GM18502 (cell line): ENCODE measurements around the gene HAVCR2.
A peak's percentile ranks its signal among the peaks of the same experiment; 100 is the strongest.

ENCODE experiments used
- ATAC-seq: cut with Tn5 transposase; IDR thresholded peaks from one replicate; pipeline ENCODE4 v1.9.1; 2021; ENCODE audit warnings: mild to moderate bottlenecking; ENCODE audit not compliant: unreplicated experiment, poor library complexity

The HAVCR2 gene

GRCh38 chr5:157108976-157109375 lies at the start of gene HAVCR2:
TSS of gene HAVCR2 (minus strand) at chr5:157109044. CDS start at chr5:157108983, 61 bp downstream.
- ATAC-seq: peak; percentile 88

- no peak for ATAC-seq
Observed at GRCh38 chr5:157157293-157157891, 48.5 kb upstream of the HAVCR2 start.

DNA sequence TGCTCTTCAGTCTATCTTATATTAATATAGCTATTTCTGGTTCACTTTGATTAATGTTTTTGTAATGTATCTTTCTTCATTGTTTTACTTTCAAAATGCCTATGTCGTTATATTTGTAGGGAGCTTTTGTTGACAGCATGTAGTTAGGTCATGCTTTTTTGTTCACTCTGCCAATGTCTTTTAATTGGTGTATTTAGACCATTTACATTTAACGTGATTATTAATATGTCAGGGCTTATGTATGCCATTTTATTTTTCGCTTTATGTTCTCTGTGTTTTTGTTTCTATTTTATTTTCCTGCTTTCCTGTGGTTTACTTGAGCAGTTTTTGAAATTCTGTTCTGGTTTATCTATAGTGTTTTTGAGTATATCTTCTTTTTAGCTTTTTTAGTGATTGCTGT lies 46.5 kb upstream of the HAVCR2 start:
- ATAC-seq: no peak

- ATAC-seq: no peak
Observed at GRCh38 chr5:157150995-157151394, 42.2 kb upstream of the HAVCR2 start.

DNA sequence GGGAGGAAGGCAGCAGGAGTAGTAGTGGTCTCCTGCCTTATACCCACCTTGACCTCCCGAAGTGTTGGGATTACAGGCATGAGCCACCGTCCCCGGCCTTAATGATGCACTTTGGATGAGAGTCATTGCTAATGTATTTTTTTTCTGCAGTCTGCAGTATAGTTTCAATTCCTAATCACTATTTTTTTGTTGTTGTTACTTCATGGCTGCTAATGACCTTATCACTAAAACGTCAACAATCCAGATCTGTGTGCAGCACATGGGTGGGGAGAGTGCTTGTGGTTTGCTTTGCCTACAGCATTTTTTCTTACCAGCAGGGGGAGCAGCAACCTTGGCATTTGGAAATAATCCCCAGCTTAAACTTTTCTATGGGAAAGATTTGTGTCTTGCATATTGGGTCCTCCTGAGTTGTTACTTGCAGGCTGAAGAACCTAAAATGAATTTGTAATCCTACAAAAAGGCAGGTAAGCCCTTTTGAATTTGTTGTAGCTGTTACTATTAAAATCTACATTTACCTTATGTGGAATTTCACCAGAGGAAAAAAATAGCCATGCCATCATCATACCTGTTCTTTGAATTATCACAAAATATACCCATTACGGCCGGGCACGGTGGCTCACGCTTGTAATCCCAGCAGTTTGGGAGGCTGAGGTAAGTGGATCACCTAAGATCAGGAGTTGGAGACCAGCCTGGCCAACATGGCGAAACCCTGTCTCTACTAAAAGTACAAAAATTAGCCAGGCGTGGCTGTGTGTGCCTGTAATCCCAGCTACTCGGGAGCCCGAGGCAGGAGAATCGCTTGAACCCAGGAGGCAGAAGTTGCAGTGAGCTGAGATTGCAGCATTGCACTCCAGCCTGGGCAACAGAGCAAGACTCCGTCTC lies 40.1 kb upstream of the HAVCR2 start:
- peak; percentile 68 for ATAC-seq

- ATAC-seq: peak; percentile 51
Observed at GRCh38 chr5:157143127-157143971, 34.5 kb upstream of the HAVCR2 start.

GRCh38 chr5:157142317-157143126 lies 33.7 kb upstream of the HAVCR2 start, which contains the start of gene MED7:
TSS of gene MED7 (minus strand) at chr5:157142865. CDS start at chr5:157139431, 3,434 bp downstream.
- ATAC-seq: peak; percentile 99

GRCh38 chr5:157137691-157138090 lies 28.8 kb upstream of the HAVCR2 start:
- no peak for ATAC-seq

DNA sequence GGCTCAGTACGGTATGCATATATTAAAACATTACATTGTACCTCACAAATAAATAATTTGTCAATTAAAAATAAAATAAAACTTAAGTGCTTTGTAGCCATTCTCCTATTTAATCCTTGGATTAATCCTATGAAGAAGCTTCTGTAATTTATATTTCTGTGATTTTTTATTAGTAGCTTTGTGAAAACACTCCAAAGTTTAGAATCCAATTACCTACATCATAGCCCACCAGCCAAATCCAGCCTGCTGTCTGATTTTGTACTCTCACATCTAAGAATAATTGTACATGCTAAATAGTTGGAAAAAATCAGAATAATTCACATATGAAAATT lies 23.4 kb upstream of the HAVCR2 start:
- no peak for ATAC-seq

- ATAC-seq: no peak
Observed at GRCh38 chr5:157130925-157131324, 22.1 kb upstream of the HAVCR2 start.

DNA sequence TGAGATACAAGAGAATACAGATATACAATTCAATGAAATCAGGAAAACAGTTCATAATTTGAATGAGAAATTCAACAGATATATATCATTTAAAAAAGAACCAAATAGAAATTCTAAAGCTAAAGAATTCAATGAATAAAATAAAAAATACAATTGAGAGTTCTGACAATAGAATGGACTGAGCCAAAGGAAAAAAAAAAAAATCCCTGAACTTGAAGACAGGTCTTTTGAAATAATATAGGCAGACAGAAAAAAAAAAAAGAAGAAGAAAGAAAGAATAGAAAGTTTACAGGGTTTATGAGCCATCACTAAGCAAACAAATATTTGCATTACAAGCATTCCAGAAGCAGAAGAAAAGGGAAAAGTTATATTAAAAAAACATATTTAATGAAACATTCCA lies 12.9 kb upstream of the HAVCR2 start:
- no peak for ATAC-seq

- ATAC-seq: no peak
Observed at GRCh38 chr5:157120102-157120501, 11.3 kb upstream of the HAVCR2 start.

DNA sequence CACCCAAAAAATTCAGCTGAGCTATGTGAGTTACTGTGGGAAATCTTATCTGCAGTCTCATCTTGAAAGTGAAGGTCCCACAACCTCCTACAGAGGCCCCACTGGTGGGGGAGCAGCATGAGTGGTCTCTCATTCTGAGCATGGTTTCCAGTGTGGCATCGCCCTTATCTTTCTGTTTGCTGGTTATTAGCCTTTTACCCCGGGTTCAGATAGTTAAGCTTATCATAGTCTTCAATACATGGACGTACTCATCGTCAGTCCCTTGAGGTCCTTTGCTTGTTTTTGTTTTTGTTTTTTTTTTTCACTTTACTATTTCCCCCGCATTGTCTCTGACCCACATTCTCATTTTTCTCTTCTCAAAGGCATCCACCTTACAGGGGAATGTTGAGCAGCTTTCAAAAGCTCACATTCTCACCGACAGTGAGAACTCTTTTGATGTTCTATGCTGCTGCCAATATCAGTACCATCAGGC lies 7.7 kb upstream of the HAVCR2 start:
- peak; percentile 80 for ATAC-seq

- no peak for ATAC-seq
Observed at GRCh38 chr5:157115502-157115901, 6.7 kb upstream of the HAVCR2 start.

DNA sequence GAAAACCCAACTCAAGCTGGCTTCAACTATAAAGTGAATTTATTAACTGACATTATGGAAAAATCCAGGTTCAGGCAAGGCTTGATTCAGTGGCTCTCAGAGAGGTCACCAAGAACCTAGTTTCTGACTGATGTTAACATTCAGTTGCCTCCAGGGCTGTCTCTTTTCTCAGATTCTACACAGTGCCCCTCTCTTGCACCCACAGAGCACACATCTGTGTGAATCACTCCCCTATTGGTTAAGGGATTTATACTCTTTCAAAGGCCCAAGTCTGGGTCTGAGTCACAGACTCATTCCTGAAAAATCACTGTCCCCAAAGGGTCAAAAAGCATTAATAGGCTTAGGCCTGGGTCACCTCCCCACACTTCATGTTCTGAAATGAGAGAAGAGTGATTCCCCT lies 6.2 kb upstream of the HAVCR2 start:
- no peak for ATAC-seq

DNA sequence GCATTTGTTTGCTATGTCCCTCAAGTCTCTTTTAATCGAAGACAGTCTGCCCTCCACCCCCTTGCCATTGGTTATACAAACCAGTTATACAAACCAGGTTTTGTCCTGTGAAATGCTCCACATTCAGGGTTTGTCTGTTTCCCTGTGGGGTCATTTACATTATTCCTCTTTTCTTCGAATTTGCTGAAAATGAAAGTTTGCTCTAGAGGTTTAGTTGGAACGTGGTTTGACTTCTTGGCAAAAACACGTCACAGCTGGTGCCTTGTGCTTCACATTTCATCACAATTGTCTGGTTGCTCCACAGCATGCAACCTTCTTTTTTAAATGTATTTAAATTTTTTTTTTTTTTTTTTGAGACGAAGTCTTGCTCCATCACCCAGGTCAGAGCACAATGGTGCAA lies 4.2 kb upstream of the HAVCR2 start:
- no peak for ATAC-seq

DNA sequence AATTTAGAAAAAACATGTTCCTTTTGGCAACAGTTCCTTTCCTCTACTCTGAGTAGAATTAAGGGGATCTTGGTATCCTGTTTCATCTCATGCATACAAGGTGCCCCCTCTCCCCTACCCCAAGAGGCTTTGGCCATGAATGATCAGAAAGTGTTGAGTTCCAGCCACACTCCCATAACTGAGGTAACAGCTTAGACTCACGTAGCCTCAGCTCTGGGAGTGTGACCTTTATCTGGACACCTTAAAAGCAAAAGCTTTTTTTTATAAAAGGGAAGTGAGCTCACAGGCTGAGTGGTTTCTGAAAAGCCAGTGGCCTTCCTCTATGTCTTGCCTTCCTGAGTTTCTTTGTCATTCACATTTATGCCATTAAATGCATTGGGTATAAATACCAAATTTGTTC lies 900 bp upstream of the HAVCR2 start:
- peak; percentile 78 for ATAC-seq

DNA sequence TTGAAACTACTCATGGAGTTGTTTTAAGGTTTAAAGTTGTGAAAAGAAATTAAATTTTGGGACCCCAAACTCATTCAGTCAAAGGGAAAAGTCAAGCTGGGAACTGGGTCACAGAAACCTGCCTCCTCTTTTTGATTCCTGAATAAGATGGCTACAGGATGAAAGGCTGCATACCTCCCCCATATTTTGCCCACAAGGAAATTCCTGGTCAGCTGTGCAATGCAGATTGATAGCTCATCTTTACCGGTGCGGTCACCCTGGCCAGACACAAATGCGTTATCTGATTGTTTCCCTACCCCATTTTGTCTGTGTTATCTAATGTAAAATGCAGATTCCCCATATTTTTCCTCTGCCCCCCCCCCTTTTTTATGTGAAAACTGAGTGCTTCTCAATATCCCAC lies 1.3 kb downstream of the HAVCR2 start:
- no peak for ATAC-seq

- no peak for ATAC-seq
Observed at GRCh38 chr5:157106630-157107461, 2.0 kb downstream of the HAVCR2 start.
